Stimulated activated CD4-positive, alpha-beta T cell treated with anti-CD3 and anti-CD28 coated beads, Interleukin-15, amount 100 ng/mL, for 48 hours (primary cell): ENCODE results near the gene IRGC.
"Not testable (repeated sequence)": the region's sequence is repeated elsewhere in the genome, so short reads cannot be mapped to it uniquely, and the experiment has no call there.

Source experiments
- DNase-seq, 2 donors: peaks; one replicate each; pipeline ENCODE4 v3.0.0-alpha.2; 2020; ENCODE audit warnings: low read depth in 2 of 2

Gene IRGC

DNA sequence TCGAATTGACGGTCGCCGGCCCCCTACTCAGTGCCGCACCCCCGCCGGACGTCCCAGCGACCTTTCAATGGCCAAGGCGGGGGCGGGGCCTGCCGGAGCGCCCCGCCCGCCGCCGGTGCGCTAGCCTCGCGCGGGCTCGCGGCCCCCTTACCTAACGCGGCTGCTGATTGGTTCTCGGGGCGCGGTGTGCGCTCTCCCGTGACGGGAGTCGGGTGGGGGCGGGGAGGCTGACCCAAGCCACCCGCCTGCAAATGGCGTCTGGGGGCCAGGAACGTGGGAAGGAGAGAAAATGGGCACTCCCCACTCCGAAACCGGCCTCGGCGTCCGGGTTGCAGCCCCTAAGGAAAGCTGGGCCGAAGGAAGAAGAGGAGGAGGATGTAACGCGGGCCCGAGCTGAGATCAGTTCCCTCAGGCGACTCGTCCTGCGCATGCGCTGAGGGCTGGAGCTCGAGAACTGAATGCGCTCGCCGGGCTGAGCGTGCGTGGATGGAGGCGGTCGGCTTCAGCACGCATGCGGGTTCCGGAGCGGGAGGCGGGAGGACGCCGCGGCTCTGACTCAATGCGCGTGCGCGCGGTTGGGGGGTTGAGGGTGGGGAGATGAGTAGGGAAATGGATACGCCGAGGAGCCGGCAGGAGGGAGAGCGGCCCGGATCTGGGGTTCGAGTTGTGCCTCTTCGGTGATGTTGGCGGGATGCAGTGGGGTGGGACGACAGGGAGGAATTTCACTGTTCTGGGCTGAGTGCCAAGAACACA lies 38.8 kb downstream of the IRGC start, which contains the start of gene SMG9:
Gene SMG9 (minus strand): TSS at position 460 of the 753 bp plus-strand sequence. CDS start 4,221 bp downstream, outside the sequence.
- peak; percentile 97 for DNase-seq

GRCh38 chr19:43755256-43755801 lies 39.5 kb downstream of the IRGC start:
- DNase-seq = peak; percentile 72 to 80

GRCh38 chr19:43759515-43759914 lies 43.6 kb downstream of the IRGC start:
- DNase-seq = no peak

- DNase-seq = no peak
These were observed 45.1 kb downstream of the IRGC start for GRCh38 chr19:43760941-43761340.

DNA sequence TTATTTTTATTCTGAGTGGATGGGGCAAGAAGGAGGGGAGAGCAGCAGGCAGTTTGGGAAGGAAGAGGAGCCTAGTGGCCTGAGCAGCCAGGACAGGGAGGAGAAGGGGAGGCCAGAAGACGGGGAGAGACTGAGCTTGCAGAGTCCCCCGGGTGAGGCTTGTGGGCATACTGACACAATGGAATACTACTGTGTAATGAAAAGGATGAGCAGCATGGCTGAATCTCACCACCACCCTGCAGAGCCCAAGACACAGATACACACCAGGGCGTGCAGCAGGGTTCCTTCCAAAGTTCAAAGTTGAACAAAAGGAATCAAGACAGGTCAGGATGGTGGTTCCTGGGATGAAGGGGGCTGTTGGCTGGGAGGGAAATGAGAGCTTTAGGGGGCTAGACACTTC lies 46.9 kb downstream of the IRGC start:
- DNase-seq = no peak

GRCh38 chr19:43763473-43763939 lies 47.6 kb downstream of the IRGC start:
- DNase-seq = no peak

DNA sequence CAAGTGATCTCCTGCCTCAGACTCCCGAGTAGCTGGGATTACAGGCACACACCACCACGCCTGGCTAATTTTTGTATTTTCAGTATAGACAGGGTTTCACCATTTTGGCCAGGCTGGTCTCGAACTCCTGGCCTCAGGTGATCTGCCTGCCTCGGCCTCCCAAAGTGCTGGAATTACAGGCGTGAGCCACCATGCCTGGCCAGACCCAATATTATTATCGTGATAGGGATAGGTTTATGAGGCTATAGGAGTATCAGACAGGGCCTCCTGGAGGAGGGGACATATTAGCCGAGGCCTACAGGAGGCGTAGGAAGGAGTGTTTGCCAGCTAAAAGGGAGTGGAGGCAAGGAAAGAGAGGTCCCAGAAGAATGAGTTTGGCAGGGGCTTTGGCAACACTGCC lies 48.8 kb downstream of the IRGC start:
- DNase-seq = not testable (repeated sequence)

DNA sequence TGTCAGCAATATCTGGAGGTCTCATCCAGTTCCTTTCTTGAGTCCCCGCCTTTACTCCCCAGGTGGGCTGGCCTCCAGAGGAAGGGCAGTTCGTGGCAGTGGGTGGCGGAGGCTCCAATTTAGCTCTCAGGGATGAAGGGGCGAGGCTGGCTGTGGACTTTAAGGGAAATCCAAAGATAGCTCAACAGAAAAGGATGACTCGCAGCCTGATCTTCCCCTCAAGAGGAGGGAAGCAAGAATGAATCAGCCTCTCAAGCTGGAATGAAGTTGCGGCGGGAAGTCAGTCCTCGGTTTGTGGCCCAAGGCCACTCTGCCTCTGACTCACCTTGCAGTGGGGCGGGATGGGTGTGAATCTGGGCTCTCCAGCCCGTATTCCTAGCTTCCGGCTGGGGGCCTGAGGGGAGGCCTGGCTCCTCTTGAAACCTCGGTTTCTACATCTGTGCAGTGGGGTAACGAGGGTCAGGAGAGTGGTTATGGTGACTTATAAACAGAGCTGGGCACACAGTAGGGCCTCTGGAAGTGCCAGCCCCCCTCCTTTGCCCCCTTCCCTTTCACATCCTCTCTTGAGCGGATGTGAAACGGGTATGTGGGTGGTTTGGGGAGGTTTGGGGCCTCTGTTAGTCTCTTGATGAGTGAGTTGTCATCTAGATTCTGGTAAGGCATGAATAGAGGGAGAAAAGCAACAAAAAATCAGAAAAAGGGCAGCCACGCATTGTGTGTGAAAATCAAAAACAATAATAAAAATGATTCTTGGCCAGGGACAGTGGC lies 49.4 kb downstream of the IRGC start:
- DNase-seq = peak; percentile 81

- DNase-seq = no peak
These were observed 50.8 kb downstream of the IRGC start for GRCh38 chr19:43766755-43767043.

- DNase-seq = no peak
These were observed 51.4 kb downstream of the IRGC start for GRCh38 chr19:43767316-43767715.

GRCh38 chr19:43767818-43768217 lies 51.9 kb downstream of the IRGC start:
- no peak for DNase-seq

DNA sequence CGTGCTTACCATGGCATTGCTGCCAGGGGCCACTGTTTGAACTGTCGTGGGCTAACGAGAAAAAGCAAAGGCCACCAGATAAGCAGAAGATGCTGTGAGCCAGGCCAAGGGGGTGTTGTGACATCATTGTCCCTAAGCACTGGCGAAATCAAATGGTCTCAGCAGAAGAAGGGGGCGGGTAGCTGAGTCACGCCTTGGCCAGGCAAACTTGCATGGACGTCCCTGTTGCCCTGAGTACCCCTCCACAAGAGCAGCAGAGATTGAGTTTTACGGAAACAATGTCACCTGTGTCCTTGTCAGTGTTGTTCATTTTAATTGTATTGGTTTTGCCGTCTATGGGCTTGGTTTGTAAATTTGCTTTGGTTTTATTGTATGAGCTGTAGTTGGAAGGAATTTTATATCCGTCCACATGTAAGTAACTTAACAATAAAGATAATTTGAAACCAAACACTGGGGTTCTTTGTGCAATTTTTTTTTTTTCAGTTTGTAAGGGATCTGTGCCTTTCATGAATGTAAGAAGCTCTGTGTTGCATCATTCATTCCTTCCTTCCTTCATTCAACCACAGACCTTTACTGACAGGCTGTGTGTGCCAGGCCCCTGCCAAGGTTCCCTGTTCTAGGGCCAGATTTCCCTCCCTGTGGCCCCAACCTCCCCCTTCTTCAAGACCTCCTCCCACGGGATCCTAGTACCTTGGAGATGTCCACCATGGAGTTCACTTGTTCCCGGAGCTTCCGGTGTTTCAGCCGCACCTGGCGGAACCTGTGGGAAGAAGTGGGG lies 52.6 kb downstream of the IRGC start:
- DNase-seq = no peak

- no peak for DNase-seq
These were observed 53.4 kb downstream of the IRGC start for GRCh38 chr19:43769256-43769655.
